ENCODE measurements around the gene IMP4. TPM values are rescaled to one million over a fixed set of nuclear protein-coding genes. Genes with fewer than 3 reads are reported as not detected.

The IMP4 gene
- 70.9 TPM for polyA plus RNA-seq (2013, experiment 1 of 2)
- 74.4 TPM for polyA plus RNA-seq (2013, experiment 2 of 2)

GRCh38 chr2:130342533-130343275 is at the start of gene IMP4:
Gene IMP4, plus strand, starts transcription at chr2:130342897. Its CDS starts 36 bp downstream, at chr2:130342933.
- no peaks in the 10 kb centered on the region for H3K9me3 ChIP-seq (ENCODE audit: insufficient read depth, low read depth, low read length)
- H3K27ac ChIP-seq (ENCODE audit: low read depth, low read length) = peak within 1 kb of the TSS; percentile 79
- H3K36me3 ChIP-seq (ENCODE audit: insufficient read depth, low read length) = peaks cover 59% of the 10 kb centered on the region
- H3K4me3 ChIP-seq (ENCODE audit: low read length) = peak within 1 kb of the TSS; percentile 73
- under 1% methylated on average over 60 of the region's 60 CpGs for WGBS
- peak within 1 kb of the TSS; percentile 72 for H3K9ac ChIP-seq (ENCODE audit: low read depth, low read length)
- no peaks in the 10 kb centered on the region for H3K27me3 ChIP-seq (ENCODE audit: insufficient read depth, low read length)
- peaks cover 4% of the 10 kb centered on the region for H3K4me1 ChIP-seq (ENCODE audit: insufficient read depth, low read length)

- Histone ChIP-seq H3K36me3 (ENCODE audit: insufficient read depth, low read length) (no peaks in the 10 kb centered on the region), H3K4me1 (ENCODE audit: insufficient read depth, low read length) (no peaks in the 10 kb centered on the region), H3K9me3 (ENCODE audit: insufficient read depth, low read depth, low read length) (no peaks in the 10 kb centered on the region), H3K4me3 (ENCODE audit: low read length) (no peak overlapping the region), H3K9ac (ENCODE audit: low read depth, low read length) (no peak overlapping the region), H3K27me3 (ENCODE audit: insufficient read depth, low read length) (peaks cover 4% of the 10 kb centered on the region), H3K27ac (ENCODE audit: low read depth, low read length) (no peak overlapping the region)
- WGBS = 86% methylated on average over 22 of the region's 22 CpGs
Measured at GRCh38 chr2:130300258-130300969, 42.3 kb upstream of the IMP4 start.

- Histone ChIP-seq H3K27ac (ENCODE audit: low read depth, low read length) (no peak overlapping the region), H3K9me3 (ENCODE audit: insufficient read depth, low read depth, low read length) (no peaks in the 10 kb centered on the region), H3K4me3 (ENCODE audit: low read length) (no peak overlapping the region), H3K36me3 (ENCODE audit: insufficient read depth, low read length) (no peaks in the 10 kb centered on the region), H3K27me3 (ENCODE audit: insufficient read depth, low read length) (peaks cover 4% of the 10 kb centered on the region), H3K9ac (ENCODE audit: low read depth, low read length) (no peak overlapping the region), H3K4me1 (ENCODE audit: insufficient read depth, low read length) (no peaks in the 10 kb centered on the region)
- 96% methylated on average over 13 of the region's 13 CpGs for WGBS
Measured at GRCh38 chr2:130300970-130301348, 41.7 kb upstream of the IMP4 start.

GRCh38 chr2:130302164-130302886 is 40.4 kb upstream of the IMP4 start:
- Histone ChIP-seq H3K9ac (ENCODE audit: low read depth, low read length) (no peak overlapping the region), H3K4me3 (ENCODE audit: low read length) (no peak overlapping the region), H3K27ac (ENCODE audit: low read depth, low read length) (no peak overlapping the region), H3K27me3 (ENCODE audit: insufficient read depth, low read length) (no peaks in the 10 kb centered on the region; the same call in 1 of the 2 replicates), H3K36me3 (ENCODE audit: insufficient read depth, low read length) (no peaks in the 10 kb centered on the region), H3K9me3 (ENCODE audit: insufficient read depth, low read depth, low read length) (no peaks in the 10 kb centered on the region), H3K4me1 (ENCODE audit: insufficient read depth, low read length) (no peaks in the 10 kb centered on the region)
- 89% methylated on average over 12 of the region's 12 CpGs for WGBS

- Histone ChIP-seq H3K9ac (ENCODE audit: low read depth, low read length) (no peak overlapping the region), H3K4me3 (ENCODE audit: low read length) (no peak overlapping the region), H3K36me3 (ENCODE audit: insufficient read depth, low read length) (no peaks in the 10 kb centered on the region), H3K27ac (ENCODE audit: low read depth, low read length) (no peak overlapping the region), H3K9me3 (ENCODE audit: insufficient read depth, low read depth, low read length) (no peaks in the 10 kb centered on the region), H3K27me3 (ENCODE audit: insufficient read depth, low read length) (no peaks in the 10 kb centered on the region; the same call in 1 of the 2 replicates), H3K4me1 (ENCODE audit: insufficient read depth, low read length) (no peaks in the 10 kb centered on the region)
Measured at GRCh38 chr2:130303169-130303568, 39.5 kb upstream of the IMP4 start.

GRCh38 chr2:130304726-130305125 is 38.0 kb upstream of the IMP4 start:
- Histone ChIP-seq H3K4me1 (ENCODE audit: insufficient read depth, low read length) (no peaks in the 10 kb centered on the region), H3K27ac (ENCODE audit: low read depth, low read length) (no peak overlapping the region), H3K36me3 (ENCODE audit: insufficient read depth, low read length) (no peaks in the 10 kb centered on the region), H3K27me3 (ENCODE audit: insufficient read depth, low read length) (peaks cover 2% of the 10 kb centered on the region), H3K9me3 (ENCODE audit: insufficient read depth, low read depth, low read length) (no peaks in the 10 kb centered on the region), H3K9ac (ENCODE audit: low read depth, low read length) (no peak overlapping the region), H3K4me3 (ENCODE audit: low read length) (no peak overlapping the region)
- WGBS = 95% methylated on average over 2 of the region's 3 CpGs

- no peak overlapping the region for H3K9ac ChIP-seq (ENCODE audit: low read depth, low read length)
- no peaks in the 10 kb centered on the region for H3K4me1 ChIP-seq (ENCODE audit: insufficient read depth, low read length)
- no peaks in the 10 kb centered on the region for H3K9me3 ChIP-seq (ENCODE audit: insufficient read depth, low read depth, low read length)
- no peaks in the 10 kb centered on the region for H3K36me3 ChIP-seq (ENCODE audit: insufficient read depth, low read length)
- no peak overlapping the region for H3K27ac ChIP-seq (ENCODE audit: low read depth, low read length)
- H3K4me3 ChIP-seq (ENCODE audit: low read length) = no peak overlapping the region
- peaks cover 4% of the 10 kb centered on the region for H3K27me3 ChIP-seq (ENCODE audit: insufficient read depth, low read length)
- WGBS = 94% methylated on average over 4 of the region's 4 CpGs
Measured at GRCh38 chr2:130307850-130308249, 34.8 kb upstream of the IMP4 start.

- Histone ChIP-seq H3K9me3 (ENCODE audit: insufficient read depth, low read depth, low read length) (no peaks in the 10 kb centered on the region), H3K27ac (ENCODE audit: low read depth, low read length) (no peak overlapping the region), H3K4me1 (ENCODE audit: insufficient read depth, low read length) (no peaks in the 10 kb centered on the region), H3K27me3 (ENCODE audit: insufficient read depth, low read length) (peaks cover 4% of the 10 kb centered on the region; the same call in 1 of the 2 replicates), H3K4me3 (ENCODE audit: low read length) (no peak overlapping the region), H3K9ac (ENCODE audit: low read depth, low read length) (no peak overlapping the region), H3K36me3 (ENCODE audit: insufficient read depth, low read length) (no peaks in the 10 kb centered on the region)
Measured at GRCh38 chr2:130310881-130311280, 31.8 kb upstream of the IMP4 start.

- H3K9me3 ChIP-seq (ENCODE audit: insufficient read depth, low read depth, low read length) = no peaks in the 10 kb centered on the region
- 93% methylated on average over 12 of the region's 12 CpGs for WGBS
- H3K4me3 ChIP-seq (ENCODE audit: low read length) = no peak overlapping the region
- no peak overlapping the region for H3K9ac ChIP-seq (ENCODE audit: low read depth, low read length)
- H3K27me3 ChIP-seq (ENCODE audit: insufficient read depth, low read length) = peaks cover 2% of the 10 kb centered on the region; the same call in 1 of the 2 replicates
- no peak overlapping the region for H3K27ac ChIP-seq (ENCODE audit: low read depth, low read length)
- no peaks in the 10 kb centered on the region for H3K4me1 ChIP-seq (ENCODE audit: insufficient read depth, low read length)
- no peaks in the 10 kb centered on the region for H3K36me3 ChIP-seq (ENCODE audit: insufficient read depth, low read length)
Measured at GRCh38 chr2:130313812-130314334, 28.8 kb upstream of the IMP4 start.

GRCh38 chr2:130314377-130314776 is 28.3 kb upstream of the IMP4 start:
- Histone ChIP-seq H3K9ac (ENCODE audit: low read depth, low read length) (no peak overlapping the region), H3K36me3 (ENCODE audit: insufficient read depth, low read length) (no peaks in the 10 kb centered on the region), H3K4me3 (ENCODE audit: low read length) (no peak overlapping the region), H3K9me3 (ENCODE audit: insufficient read depth, low read depth, low read length) (no peaks in the 10 kb centered on the region), H3K27me3 (ENCODE audit: insufficient read depth, low read length) (peaks cover 2% of the 10 kb centered on the region; the same call in 1 of the 2 replicates), H3K4me1 (ENCODE audit: insufficient read depth, low read length) (no peaks in the 10 kb centered on the region), H3K27ac (ENCODE audit: low read depth, low read length) (no peak overlapping the region)
- 92% methylated on average over 3 of the region's 3 CpGs for WGBS

GRCh38 chr2:130316596-130316995 is 26.1 kb upstream of the IMP4 start:
- Histone ChIP-seq H3K4me1 (ENCODE audit: insufficient read depth, low read length) (no peaks in the 10 kb centered on the region), H3K27me3 (ENCODE audit: insufficient read depth, low read length) (no peaks in the 10 kb centered on the region), H3K9me3 (ENCODE audit: insufficient read depth, low read depth, low read length) (no peaks in the 10 kb centered on the region), H3K9ac (ENCODE audit: low read depth, low read length) (no peak overlapping the region), H3K27ac (ENCODE audit: low read depth, low read length) (no peak overlapping the region), H3K4me3 (ENCODE audit: low read length) (no peak overlapping the region), H3K36me3 (ENCODE audit: insufficient read depth, low read length) (no peaks in the 10 kb centered on the region)
- WGBS = 80% methylated on average over 1 of the region's 1 CpG
